AG08395 (cell line): Measurements from ENCODE around the gene RNU6-1.

Experiments used
- DNase-seq: peaks from one replicate; pipeline ENCODE4 v3.0.0; 2012; ENCODE audit warnings: mixed read lengths, low spot score

The RNU6-1 gene

GRCh38 chr15:67839929-67840748 lies at the start of gene RNU6-1:
TSS of gene RNU6-1 (minus strand) at chr15:67840045.
- peak; percentile 93 for DNase-seq

- no peak for DNase-seq
Measured at GRCh38 chr15:67887776-67888175, 47.9 kb upstream of the RNU6-1 start.

- DNase-seq = no peak
Measured at GRCh38 chr15:67885861-67886260, 46.0 kb upstream of the RNU6-1 start.

- no peak for DNase-seq
Measured at GRCh38 chr15:67885175-67885523, 45.3 kb upstream of the RNU6-1 start.

- peak; percentile 69 for DNase-seq
Measured at GRCh38 chr15:67884514-67885174, 44.8 kb upstream of the RNU6-1 start.

GRCh38 chr15:67884009-67884408 lies 44.2 kb upstream of the RNU6-1 start:
- DNase-seq = no peak

- no peak for DNase-seq
Measured at GRCh38 chr15:67883234-67883773, 43.5 kb upstream of the RNU6-1 start.

GRCh38 chr15:67882487-67883233 lies 42.8 kb upstream of the RNU6-1 start:
- DNase-seq = no peak

GRCh38 chr15:67880651-67881182 lies 40.9 kb upstream of the RNU6-1 start:
- no peak for DNase-seq

- DNase-seq = no peak
Measured at GRCh38 chr15:67879440-67880129, 39.7 kb upstream of the RNU6-1 start.

- DNase-seq = no peak
Measured at GRCh38 chr15:67878712-67879206, 38.9 kb upstream of the RNU6-1 start.

- no peak for DNase-seq
Measured at GRCh38 chr15:67873777-67874176, 33.9 kb upstream of the RNU6-1 start.

GRCh38 chr15:67870868-67871408 lies 31.1 kb upstream of the RNU6-1 start:
- no peak for DNase-seq

- no peak for DNase-seq
Measured at GRCh38 chr15:67869701-67870100, 29.9 kb upstream of the RNU6-1 start.

GRCh38 chr15:67865766-67866165 lies 25.9 kb upstream of the RNU6-1 start:
- DNase-seq = no peak

GRCh38 chr15:67865331-67865730 lies 25.5 kb upstream of the RNU6-1 start:
- DNase-seq = peak; percentile 26

GRCh38 chr15:67863442-67863987 lies 23.7 kb upstream of the RNU6-1 start:
- DNase-seq = peak; percentile 84

- no peak for DNase-seq
Measured at GRCh38 chr15:67862750-67863441, 23.1 kb upstream of the RNU6-1 start.

- DNase-seq = no peak
Measured at GRCh38 chr15:67861983-67862382, 22.1 kb upstream of the RNU6-1 start.

- no peak for DNase-seq
Measured at GRCh38 chr15:67859331-67859946, 19.6 kb upstream of the RNU6-1 start.
